Measurements from ENCODE around the gene TLE2. TPM values are rescaled to one million over a fixed set of nuclear protein-coding genes. Genes with fewer than 3 reads are reported as not detected.

TLE2 gene
- 100 to 1,000 TPM in 1 of 4 donors, 10 to 100 TPM in 3; 81.3 to 114 (median 90.3) TPM for total RNA-seq

GRCh38 chr19:3029065-3029923, at the start of gene TLE2:
Gene TLE2, minus strand, starts transcription at chr19:3029280. Its CDS starts 376 bp downstream, at chr19:3028904.
- H3K9me3 ChIP-seq: no peaks in the 10 kb centered on the region
- intact Hi-C loops (cut with DNase I): loop anchor here (5.0 kb wide), 1 partner anchor 42 kb away; no protein-coding TSS in a partner anchor
- H3K4me3 ChIP-seq (replicated peaks in 1 of 3): peak within 1 kb of the TSS; percentile 59 to 71 (median 69)
- no peaks in the 10 kb centered on the region for H3K27me3 ChIP-seq
- H3K27ac ChIP-seq: peak within 1 kb of the TSS; percentile 73 to 82 (median 78)
- peak; percentile 58 for DNase-seq
- TF ChIP-seq CTCF (IDR thresholded peaks at IDR 0.05) (no peak), POLR2A (IDR thresholded peaks at IDR 0.05) (no peak)
- no peaks in the 10 kb centered on the region for H3K36me3 ChIP-seq
- peaks cover 10 to 20% of the 10 kb centered on the region in 2 donors for H3K4me1 ChIP-seq
- WGBS, 2 donors: 11 to 50% methylated on average over 4 to 15 of the region's 85 CpGs

- DNase-seq: peak; percentile 59 to 66
- intact Hi-C loops (cut with DNase I): loop anchor here (2.0 to 10.0 kb wide), 2 partner anchors 29 to 89 kb away; no protein-coding TSS in a partner anchor
- Histone ChIP-seq H3K36me3 (no peaks in the 10 kb centered on the region), H3K27ac (peak overlapping the region; percentile 34 to 65 (median 47)), H3K4me1 (peaks cover 11 to 29% of the 10 kb centered on the region in 2 donors), H3K9me3 (no peaks in the 10 kb centered on the region), H3K4me3 (replicated peaks in 1 of 3) (no peak overlapping the region), H3K27me3 (no peaks in the 10 kb centered on the region)
- TF ChIP-seq POLR2A (IDR thresholded peaks at IDR 0.05) (no peak), CTCF (IDR thresholded peaks at IDR 0.05) (peak; percentile 73 to 97 (median 92))
- 6 to 8% methylated on average over 27 to 34 of the region's 41 CpGs for WGBS, 2 donors
Measured at GRCh38 chr19:3075605-3076431, 46.7 kb upstream of the TLE2 start.

- TF ChIP-seq POLR2A (IDR thresholded peaks at IDR 0.05) (no peak), CTCF (IDR thresholded peaks at IDR 0.05) (peak in 2 of 6 experiments; percentile 9 to 11)
- Histone ChIP-seq H3K36me3 (no peaks in the 10 kb centered on the region), H3K4me3 (replicated peaks in 1 of 3) (no peak overlapping the region), H3K4me1 (peaks cover 11 to 21% of the 10 kb centered on the region in 2 donors), H3K27me3 (no peaks in the 10 kb centered on the region), H3K27ac (peak overlapping the region in 2 of 3 donors; percentile 4 to 46), H3K9me3 (no peaks in the 10 kb centered on the region)
- DNase-seq: no peak
- intact Hi-C loops (cut with DNase I): loop anchor here (2.0 to 10.0 kb wide), 2 partner anchors 31 to 91 kb away; no protein-coding TSS in a partner anchor
- 59 to 74% methylated on average over 8 of the region's 8 CpGs for WGBS, 2 donors
Measured at GRCh38 chr19:3073931-3074595, 45.0 kb upstream of the TLE2 start.

- Histone ChIP-seq H3K36me3 (no peaks in the 10 kb centered on the region), H3K9me3 (no peaks in the 10 kb centered on the region), H3K27me3 (no peaks in the 10 kb centered on the region), H3K27ac (no peak overlapping the region), H3K4me1 (peaks cover 11 to 21% of the 10 kb centered on the region in 2 donors), H3K4me3 (replicated peaks in 1 of 3) (no peak overlapping the region)
- WGBS, 2 donors: 49 to 54% methylated on average over 3 of the region's 3 CpGs
- no peak for DNase-seq
- no peak for TF ChIP-seq CTCF (IDR thresholded peaks at IDR 0.05)
- no peak for TF ChIP-seq POLR2A (IDR thresholded peaks at IDR 0.05)
- intact Hi-C loops (cut with DNase I): loop anchor here (10.0 kb wide), 1 partner anchor 92 kb away; no protein-coding TSS in a partner anchor
Measured at GRCh38 chr19:3073159-3073563, 44.1 kb upstream of the TLE2 start.

Data from thyroid gland (tissue), 4 donors.